CD4-positive, alpha-beta T cell treated with Interleukin-21 for 1 hour (primary cell): ENCODE results near the gene ISG20L2.
"Not testable (repeated sequence)": the region's sequence is repeated elsewhere in the genome, so short reads cannot be mapped to it uniquely, and the experiment has no call there.

ENCODE experiments used
- DNase-seq: peaks from one replicate; pipeline ENCODE4 v3.0.0-alpha.2; 2020

ISG20L2 gene, protein sequence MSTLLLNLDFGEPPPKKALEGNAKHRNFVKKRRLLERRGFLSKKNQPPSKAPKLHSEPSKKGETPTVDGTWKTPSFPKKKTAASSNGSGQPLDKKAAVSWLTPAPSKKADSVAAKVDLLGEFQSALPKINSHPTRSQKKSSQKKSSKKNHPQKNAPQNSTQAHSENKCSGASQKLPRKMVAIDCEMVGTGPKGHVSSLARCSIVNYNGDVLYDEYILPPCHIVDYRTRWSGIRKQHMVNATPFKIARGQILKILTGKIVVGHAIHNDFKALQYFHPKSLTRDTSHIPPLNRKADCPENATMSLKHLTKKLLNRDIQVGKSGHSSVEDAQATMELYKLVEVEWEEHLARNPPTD

GRCh38 chr1:156728599-156729462 is at the start of gene ISG20L2:
Gene ISG20L2, minus strand, starts transcription at chr1:156728766. Its CDS starts 1,114 bp downstream, at chr1:156727652.
- peak; percentile 97 for DNase-seq

GRCh38 chr1:156777573-156777972 is 49.0 kb upstream of the ISG20L2 start:
- DNase-seq, result no peak

DNA sequence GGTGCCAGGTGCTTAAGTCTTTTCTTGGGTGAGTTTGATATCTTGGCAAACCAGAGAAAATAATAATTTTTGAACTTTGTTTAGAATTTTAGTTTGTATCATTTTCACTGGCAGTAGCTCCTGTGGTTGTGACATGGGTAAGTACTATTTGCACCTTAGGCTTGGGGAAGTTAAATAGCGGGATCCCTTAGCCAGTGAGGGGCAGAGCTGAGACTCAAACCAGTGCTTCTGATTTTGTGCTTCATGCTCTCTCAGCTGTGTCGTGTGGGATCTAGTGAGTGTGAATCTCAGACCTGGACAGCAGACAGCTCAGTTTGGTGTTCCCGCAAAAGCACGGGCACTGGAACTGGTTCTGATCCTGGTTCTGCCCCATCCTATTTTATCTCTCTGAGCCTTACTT is 48.4 kb upstream of the ISG20L2 start:
- no peak for DNase-seq

DNA sequence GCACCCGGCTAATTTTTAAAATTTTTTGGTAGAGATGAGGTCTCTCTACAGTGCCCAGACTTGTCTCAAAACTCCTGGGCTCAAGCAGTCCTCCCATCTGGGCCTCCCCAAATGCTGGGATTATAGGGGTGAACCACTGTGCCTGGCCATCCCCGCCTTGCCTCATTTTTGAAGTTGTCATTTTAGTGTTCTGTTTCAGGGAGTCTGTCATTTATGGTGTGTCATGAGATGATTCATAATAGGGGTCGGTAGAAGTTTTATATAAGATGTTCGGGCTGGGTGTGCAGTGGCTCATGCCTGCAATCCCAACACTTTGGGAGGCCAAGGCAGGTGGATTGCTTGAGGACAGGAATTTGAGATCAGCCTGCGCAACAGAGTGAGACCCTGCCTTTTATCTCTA is 47.2 kb upstream of the ISG20L2 start:
- DNase-seq, result no peak

GRCh38 chr1:156773607-156774006 is 45.0 kb upstream of the ISG20L2 start:
- no peak for DNase-seq

GRCh38 chr1:156772728-156773497 is 44.3 kb upstream of the ISG20L2 start:
- no peak for DNase-seq

- no peak for DNase-seq
Measured at GRCh38 chr1:156772222-156772621, 43.7 kb upstream of the ISG20L2 start.

DNA sequence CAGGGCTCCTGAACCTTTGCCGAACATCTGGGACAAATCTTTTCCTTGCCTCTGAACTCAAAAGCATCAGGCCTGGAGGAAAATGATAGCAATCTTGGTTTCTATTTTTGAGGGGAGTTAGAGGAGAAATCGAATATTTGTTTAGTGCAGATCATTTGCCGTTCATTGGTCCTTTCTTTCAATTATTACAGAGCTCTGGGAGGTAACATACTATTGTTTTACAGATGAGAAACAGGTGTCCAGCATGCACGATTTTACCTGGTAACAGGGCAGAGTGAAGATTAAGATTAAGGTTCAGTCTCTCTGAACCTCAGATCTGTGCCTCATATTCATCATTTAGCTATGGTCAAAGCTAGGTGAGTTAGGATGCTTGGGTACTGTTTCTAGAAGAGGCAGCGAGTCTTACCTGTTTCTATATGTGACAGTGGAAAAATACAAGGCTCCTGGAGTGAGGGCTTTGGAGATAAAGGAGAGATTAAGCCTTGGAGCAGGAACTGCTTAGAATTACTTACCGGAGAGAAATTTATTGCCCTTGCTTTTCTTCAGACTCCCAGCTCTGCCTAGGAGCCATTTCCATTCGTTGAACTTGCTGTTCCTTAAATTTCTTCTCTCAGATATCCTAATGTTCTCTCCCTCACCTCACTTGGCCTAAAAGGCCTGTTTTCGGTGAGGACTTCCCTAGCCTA is 40.2 kb upstream of the ISG20L2 start:
- DNase-seq, result no peak

GRCh38 chr1:156767879-156768604 is 39.5 kb upstream of the ISG20L2 start:
- DNase-seq, result peak; percentile 31

DNA sequence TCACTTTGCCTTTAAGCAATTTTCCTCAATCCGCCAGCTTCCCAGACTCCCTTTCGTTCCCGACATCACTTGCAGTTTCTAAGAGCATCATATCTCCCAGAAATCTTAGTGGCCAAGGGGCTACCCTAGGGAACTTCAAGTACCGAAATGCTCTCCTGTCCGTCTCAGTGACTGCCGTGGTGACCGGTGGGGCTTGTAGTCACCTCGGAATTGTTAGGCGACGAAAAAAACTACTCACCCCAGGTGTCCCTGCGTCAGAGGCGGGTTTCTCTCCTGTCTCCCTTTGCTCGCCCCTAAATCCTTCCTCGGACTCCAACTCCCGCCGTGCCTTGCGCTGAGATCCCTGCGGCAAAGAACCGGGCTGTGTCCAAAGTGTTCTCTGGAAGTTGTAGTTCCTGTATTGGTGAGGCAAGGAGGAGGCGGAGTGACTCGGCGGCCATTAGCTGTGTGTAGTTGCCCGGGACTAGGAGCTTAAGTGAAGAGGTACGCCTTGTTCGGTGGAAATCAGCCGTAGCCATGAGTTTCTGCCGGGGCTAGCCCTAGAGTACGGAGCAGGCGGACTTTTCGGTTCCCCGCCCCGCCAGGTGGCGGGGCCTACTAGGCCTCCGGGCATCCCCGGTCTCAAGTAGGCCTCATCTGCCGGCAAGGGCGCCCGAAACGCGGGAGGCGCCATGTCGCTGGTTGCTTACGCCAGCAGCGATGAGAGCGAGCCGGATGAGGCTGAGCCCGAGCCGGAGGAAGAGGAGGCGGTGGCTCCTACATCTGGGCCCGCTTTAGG is 38.7 kb upstream of the ISG20L2 start, which contains the start of gene PRCC:
Gene PRCC, plus strand, starts transcription at position 435 of the 778 bp plus-strand sequence. Its CDS starts 237 bp downstream, at position 672.
- DNase-seq, result peak; percentile 100

- no peak for DNase-seq
Measured at GRCh38 chr1:156766298-156767100, 37.9 kb upstream of the ISG20L2 start.

- no peak for DNase-seq
Measured at GRCh38 chr1:156765666-156766065, 37.1 kb upstream of the ISG20L2 start.

- DNase-seq, result not testable (repeated sequence)
Measured at GRCh38 chr1:156765136-156765535, 36.6 kb upstream of the ISG20L2 start.

DNA sequence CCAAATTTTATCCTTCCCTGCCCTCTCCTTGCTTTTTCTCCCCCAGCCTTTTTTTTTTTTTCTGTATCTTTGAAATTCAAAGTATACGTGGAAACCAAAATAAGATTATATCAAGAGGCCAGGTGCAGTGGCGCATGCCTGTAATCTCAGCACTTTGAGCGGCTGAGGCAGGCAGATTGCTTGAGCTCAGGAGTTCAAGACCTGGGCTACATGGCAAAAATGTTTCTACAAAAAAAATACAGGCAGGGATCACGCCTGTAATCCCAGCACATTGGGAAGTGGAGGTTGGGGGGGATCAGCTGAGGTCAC is 32.2 kb upstream of the ISG20L2 start:
- DNase-seq, result no peak

DNA sequence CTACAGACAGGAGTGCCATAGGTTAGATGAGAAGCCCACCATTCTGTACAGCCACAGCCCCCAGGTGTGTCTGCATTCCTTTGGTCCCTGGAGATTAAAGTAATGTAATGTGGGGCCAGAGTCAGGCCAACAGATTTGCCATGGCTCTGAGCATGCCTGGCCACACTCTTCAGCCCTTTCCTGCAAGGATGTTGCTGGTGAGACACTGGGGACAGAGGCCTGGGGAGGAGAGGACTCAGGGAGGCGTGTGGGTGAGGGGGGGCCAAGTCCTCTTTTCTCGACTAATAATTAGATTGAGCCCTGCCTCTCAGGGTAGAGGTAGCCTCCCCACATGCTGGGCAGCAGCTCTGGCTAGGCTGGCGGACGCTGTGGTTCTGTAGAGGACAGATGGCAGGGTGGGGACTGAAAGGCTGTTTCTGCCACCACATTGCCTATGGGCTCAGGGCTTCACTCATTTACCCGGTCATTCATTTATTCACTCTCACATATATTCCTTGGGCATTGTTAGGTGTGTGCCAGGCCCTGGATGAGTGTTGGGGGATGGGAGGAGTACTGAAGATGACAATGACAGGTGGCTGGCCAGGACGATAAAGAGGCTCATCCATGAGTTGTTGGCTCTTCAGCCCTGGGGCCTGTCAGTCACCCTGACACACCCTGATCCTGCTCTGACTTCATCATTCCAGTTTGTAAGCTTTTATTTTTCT is 31.7 kb upstream of the ISG20L2 start:
- no peak for DNase-seq

DNA sequence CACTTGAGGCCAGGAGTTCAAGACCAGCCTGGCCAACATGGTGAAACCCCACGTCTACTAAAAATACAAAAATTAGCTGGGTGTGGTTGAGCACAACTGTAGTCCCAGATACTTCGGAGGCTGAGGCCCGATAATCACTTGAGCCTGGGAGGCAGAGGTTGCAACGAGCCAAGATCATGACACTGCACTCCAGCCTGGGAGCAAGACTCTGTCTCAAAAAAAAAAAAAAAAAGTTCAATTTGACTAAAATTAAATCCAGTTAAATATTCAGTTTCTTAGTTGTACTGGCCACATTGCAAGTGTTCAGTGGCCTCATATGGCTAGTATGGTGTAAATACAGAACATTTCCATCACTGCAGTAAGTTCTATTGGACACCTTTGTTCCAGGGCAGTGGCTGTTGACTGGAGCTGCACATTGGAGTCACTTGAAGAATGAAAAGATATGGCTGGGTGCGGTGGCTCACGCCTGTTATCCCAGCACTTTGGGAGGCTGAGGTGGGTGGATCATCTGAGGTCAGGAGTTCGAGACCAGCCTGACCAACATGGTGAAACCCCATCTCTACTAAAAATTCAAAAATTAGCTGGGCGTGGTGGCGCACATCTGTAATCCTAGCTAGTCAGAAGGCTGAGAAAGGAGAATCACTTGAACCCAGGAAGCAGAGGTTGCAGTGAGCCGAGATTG is 29.1 kb upstream of the ISG20L2 start:
- not testable (repeated sequence) for DNase-seq

- DNase-seq, result no peak
Measured at GRCh38 chr1:156756355-156756754, 27.8 kb upstream of the ISG20L2 start.

DNA sequence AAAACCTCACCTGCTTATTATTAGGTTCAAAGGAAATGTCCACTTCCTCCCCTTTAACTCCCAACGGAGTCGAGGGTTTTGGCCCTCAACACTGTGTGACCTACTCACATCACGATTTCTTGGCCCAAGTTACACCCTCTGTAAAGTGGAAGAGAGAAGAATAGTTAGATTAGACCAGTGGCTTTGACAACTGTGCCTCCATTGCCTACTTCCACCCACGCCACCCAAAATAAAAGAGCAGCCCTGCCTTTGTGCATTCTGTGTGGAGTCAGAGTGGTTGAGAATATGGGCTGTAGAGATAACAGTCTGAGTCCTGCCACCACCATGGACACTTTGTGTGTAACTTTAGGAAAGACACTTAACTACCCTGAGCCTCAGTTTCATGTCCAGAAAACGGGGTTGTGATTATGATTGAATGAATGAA is 27.0 kb upstream of the ISG20L2 start:
- DNase-seq, result no peak

DNA sequence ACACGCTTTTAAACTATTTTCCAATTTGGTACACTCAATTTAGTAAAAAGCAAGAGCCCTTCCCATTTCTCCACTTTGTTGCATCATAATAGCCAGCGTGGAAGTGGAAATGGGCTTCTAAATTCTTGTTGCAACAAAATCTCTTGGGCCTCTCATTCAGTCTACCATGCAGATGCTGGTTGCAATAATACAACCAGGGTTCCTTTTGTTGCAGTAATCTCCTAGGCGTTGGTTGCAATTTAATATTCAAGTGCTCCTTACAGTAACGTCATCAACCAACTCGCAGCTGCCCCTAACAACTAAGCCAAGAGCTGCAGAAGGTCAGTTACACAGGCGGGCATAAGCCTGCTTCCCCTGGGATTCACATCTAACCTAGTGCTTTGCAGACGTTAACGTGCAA is 25.7 kb upstream of the ISG20L2 start:
- no peak for DNase-seq
